CD4-positive, alpha-beta T cell (primary cell): Measurements from ENCODE around the gene ETFA. TPM values are rescaled to one million over a fixed set of nuclear protein-coding genes. Genes with fewer than 3 reads are reported as not detected.

Source experiments
- ATAC-seq: fragments of 200-7000 bp; cut with Tn5 transposase; one replicate; pipeline ENCODE4 v1.10.0; 2022; ENCODE audit warnings: mild to moderate bottlenecking; ENCODE audit not compliant: poor library complexity
- CTCF ChIA-PET: fragments of 350-600 bp; sonication (Branson Sonifier 250); formaldehyde crosslinking; loops from one replicate; lab custom pipeline; 2021; ENCODE audit warnings: antibody characterized with exemption, inconsistent platforms; lab: Charles Lee
- POLR2A ChIA-PET: fragments of 350-600 bp; sonication (Branson Sonifier 250); formaldehyde crosslinking; loops from one replicate; lab custom pipeline; 2021; ENCODE audit warnings: antibody characterized with exemption, inconsistent platforms; lab: Charles Lee
- DNase-seq, 14 experiments: peaks; one replicate each; pipeline ENCODE4 v3.0.0-alpha.2; 2013 to 2020; ENCODE audit warnings: mixed read lengths in 2 of 14
- H3K27ac ChIP-seq, 2 donors: one replicate each; pipeline versions ENCODE4 v1.5.1 to v1.7.0; 2013; ENCODE audit warnings: low read length in 2 of 2, low read depth in 1 of 2, mild to moderate bottlenecking in 1 of 2
- H3K27me3 ChIP-seq, 2 experiments: 1 replicate in 1 of 2; 2 replicates in 1 of 2; pipeline versions ENCODE4 v1.6.1 to v1.7.0; 2013; ENCODE audit warnings: low read length in 2 of 2, control low read depth in 1 of 2, mild to moderate bottlenecking in 1 of 2, moderate library complexity in 1 of 2; ENCODE audit not compliant: insufficient read depth in 2 of 2, control insufficient read depth in 1 of 2
- H3K36me3 ChIP-seq: one replicate; pipeline ENCODE4 v1.6.1; 2013; ENCODE audit warnings: low read length, control low read depth; ENCODE audit not compliant: insufficient read depth
- H3K4me1 ChIP-seq: one replicate; pipeline ENCODE4 v1.6.1; 2013; ENCODE audit warnings: low read length, control low read depth; ENCODE audit not compliant: insufficient read depth
- H3K4me3 ChIP-seq: one replicate; pipeline ENCODE4 v1.5.1; 2013; ENCODE audit warnings: mild to moderate bottlenecking, low read length, moderate library complexity
- H3K9me3 ChIP-seq, 2 experiments: 1 replicate in 1 of 2; 2 replicates in 1 of 2; pipeline versions ENCODE4 v1.6.1 to v1.7.0; 2013; ENCODE audit warnings: low read length in 2 of 2, mild to moderate bottlenecking in 2 of 2, control low read depth in 1 of 2, moderate library complexity in 1 of 2; ENCODE audit not compliant: control insufficient read depth in 1 of 2, insufficient read depth in 1 of 2
- H3K27ac Mint-ChIP-seq: one replicate; pipeline ENCODE4 v1.8.0; 2020; ENCODE audit warnings: mixed read lengths
- H3K27me3 Mint-ChIP-seq: one replicate; pipeline ENCODE4 v1.8.0; 2021; ENCODE audit warnings: mixed read lengths
- H3K36me3 Mint-ChIP-seq: one replicate; pipeline ENCODE4 v1.8.0; 2021; ENCODE audit warnings: low read depth, mixed read lengths
- H3K4me1 Mint-ChIP-seq: one replicate; pipeline ENCODE4 v1.8.0; 2021; ENCODE audit warnings: low read depth, mixed read lengths
- H3K4me3 Mint-ChIP-seq: one replicate; pipeline ENCODE4 v1.8.0; 2020; ENCODE audit warnings: mild to moderate bottlenecking, mixed read lengths
- H3K9me3 Mint-ChIP-seq: one replicate; pipeline ENCODE4 v1.8.0; 2020; ENCODE audit warnings: mixed read lengths
- CTCF ChIP-seq: fragments of 200-600 bp; IDR thresholded peaks from one replicate; pipeline ENCODE4 v1.8.0; 2022; ENCODE audit warnings: antibody characterized with exemption, mild to moderate bottlenecking
- intact Hi-C, 2 experiments: fragments of 100-400 bp; cut with DNase I in 1 of 2; cut with micrococcal nuclease in 1 of 2; formaldehyde crosslinking; loops; one replicate each; pipeline versions ENCODE4 v1.15.1 to v1.9.0; 2023 to 2025; cut with DNase I, micrococcal nuclease
- total RNA-seq, 174 experiments: library from RNA in 2 of 174; stranded (reverse) in 2 of 174; gene quantifications; one replicate each; pipeline ENCODE4 v1.2.3 and lab custom pipeline; 2021 to 2026

ETFA gene
- total RNA-seq, 2 experiments from 2014 or later: 11.4 to 15.2 TPM

DNA sequence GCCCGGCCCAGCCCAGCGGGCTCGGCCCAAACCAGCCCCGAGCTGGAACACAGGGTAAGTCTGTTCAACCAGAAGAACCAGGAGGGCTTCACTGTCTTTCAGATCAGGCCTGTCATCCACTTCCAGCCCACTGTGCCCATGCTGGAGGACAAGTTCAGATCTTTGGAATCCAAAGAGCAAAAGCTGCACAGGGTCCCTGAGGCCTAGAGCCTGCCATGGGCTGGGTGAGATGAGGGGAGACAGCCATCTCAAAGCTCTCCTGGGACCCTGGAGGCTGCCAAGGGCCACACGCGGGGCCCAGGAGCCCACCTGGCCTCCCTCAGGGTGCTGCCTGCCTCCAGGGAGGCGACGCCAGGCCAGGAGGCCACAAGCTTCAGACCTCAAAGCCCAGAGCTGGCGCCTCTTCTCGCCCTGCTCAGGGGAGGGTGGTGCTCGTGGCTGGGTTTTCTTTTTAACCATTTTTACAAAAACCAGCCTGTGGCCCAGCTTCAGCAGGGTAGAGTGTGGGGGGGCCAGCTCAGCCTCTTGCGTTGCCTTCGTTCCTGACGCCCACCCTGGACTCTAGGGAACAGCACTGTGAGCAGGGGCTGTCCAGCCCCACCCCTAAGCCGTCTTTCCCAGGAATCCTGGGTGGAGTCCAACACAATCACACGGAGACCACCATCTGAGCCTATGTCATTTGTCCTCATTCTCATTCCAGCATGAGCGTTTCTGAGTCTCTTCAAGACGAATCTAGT, 107.0 kb downstream of the ETFA start:
- no peaks in the 10 kb centered on the region for H3K27me3 Mint-ChIP-seq
- no peak overlapping the region for H3K27ac Mint-ChIP-seq
- DNase-seq: no peak
- peaks cover 2% of the 10 kb centered on the region for H3K36me3 ChIP-seq
- CTCF ChIA-PET: no interaction called here
- no peaks in the 10 kb centered on the region for H3K9me3 Mint-ChIP-seq
- ATAC-seq: no peak
- H3K27ac ChIP-seq: no peak overlapping the region
- TF ChIP-seq CTCF: no peak
- H3K4me3 Mint-ChIP-seq: no peak overlapping the region
- H3K27me3 ChIP-seq: no peaks in the 10 kb centered on the region
- H3K4me1 Mint-ChIP-seq: no peaks in the 10 kb centered on the region
- no peak overlapping the region for H3K4me3 ChIP-seq
- no peaks in the 10 kb centered on the region for H3K36me3 Mint-ChIP-seq
- H3K4me1 ChIP-seq: no peaks in the 10 kb centered on the region
- intact Hi-C loops: no loop called here
- H3K9me3 ChIP-seq: no peaks in the 10 kb centered on the region
- POLR2A ChIA-PET: no interaction called here

GRCh38 chr15:76203346-76204108, 107.7 kb downstream of the ETFA start:
- Histone ChIP-seq H3K36me3 (peaks cover 2% of the 10 kb centered on the region), H3K27me3 (no peaks in the 10 kb centered on the region), H3K4me1 (no peaks in the 10 kb centered on the region), H3K4me3 (no peak overlapping the region), H3K27ac (no peak overlapping the region), H3K9me3 (no peaks in the 10 kb centered on the region)
- ATAC-seq (no peak), DNase-seq (no peak)
- Mint-ChIP-seq H3K4me3 (no peak overlapping the region), H3K4me1 (no peaks in the 10 kb centered on the region), H3K27ac (no peak overlapping the region), H3K9me3 (no peaks in the 10 kb centered on the region), H3K36me3 (no peaks in the 10 kb centered on the region), H3K27me3 (no peaks in the 10 kb centered on the region)
- CTCF ChIA-PET: no interaction called here
- POLR2A ChIA-PET: no interaction called here
- intact Hi-C loops: no loop called here
- TF ChIP-seq CTCF: no peak

- no peak for TF ChIP-seq CTCF
- Mint-ChIP-seq H3K9me3 (no peaks in the 10 kb centered on the region), H3K27me3 (no peaks in the 10 kb centered on the region), H3K36me3 (no peaks in the 10 kb centered on the region), H3K4me3 (no peak overlapping the region), H3K4me1 (no peaks in the 10 kb centered on the region), H3K27ac (no peak overlapping the region)
- intact Hi-C loops: no loop called here
- ChIA-PET CTCF (no interaction called here), POLR2A (no interaction called here)
- Histone ChIP-seq H3K36me3 (no peaks in the 10 kb centered on the region), H3K4me3 (no peak overlapping the region), H3K9me3 (no peaks in the 10 kb centered on the region), H3K4me1 (no peaks in the 10 kb centered on the region), H3K27me3 (no peaks in the 10 kb centered on the region), H3K27ac (no peak overlapping the region)
- DNase-seq (no peak), ATAC-seq (no peak)
Measured at GRCh38 chr15:76201536-76202255, 109.6 kb downstream of the ETFA start.
